ENCODE results near the gene SLC22A23.

SLC22A23 gene

GRCh38 chr6:3226481-3227362, 230.1 kb downstream of the SLC22A23 start:
- no peak for DNase-seq (ENCODE audit: low read depth in 2 of 2)

- DNase-seq (ENCODE audit: low read depth in 2 of 2) = no peak
Observed at GRCh38 chr6:3226042-3226441, 230.8 kb downstream of the SLC22A23 start.

- DNase-seq (ENCODE audit: low read depth in 2 of 2) = no peak
Observed at GRCh38 chr6:3222506-3223038, 234.3 kb downstream of the SLC22A23 start.

GRCh38 chr6:3221578-3221977, 235.3 kb downstream of the SLC22A23 start:
- no peak for DNase-seq (ENCODE audit: low read depth in 2 of 2)

- no peak for DNase-seq (ENCODE audit: low read depth in 2 of 2)
Observed at GRCh38 chr6:3220366-3220765, 236.5 kb downstream of the SLC22A23 start.
